Stimulated activated CD4-positive, alpha-beta T cell treated with anti-CD3 and anti-CD28 coated beads, Interleukin-15, amount 100 ng/mL, for 48 hours (primary cell): ENCODE results near the gene EEF2.

Experiments used
- DNase-seq, 2 donors: peaks; one replicate each; pipeline ENCODE4 v3.0.0-alpha.2; 2020; ENCODE audit warnings: low read depth in 2 of 2

The EEF2 gene

DNA sequence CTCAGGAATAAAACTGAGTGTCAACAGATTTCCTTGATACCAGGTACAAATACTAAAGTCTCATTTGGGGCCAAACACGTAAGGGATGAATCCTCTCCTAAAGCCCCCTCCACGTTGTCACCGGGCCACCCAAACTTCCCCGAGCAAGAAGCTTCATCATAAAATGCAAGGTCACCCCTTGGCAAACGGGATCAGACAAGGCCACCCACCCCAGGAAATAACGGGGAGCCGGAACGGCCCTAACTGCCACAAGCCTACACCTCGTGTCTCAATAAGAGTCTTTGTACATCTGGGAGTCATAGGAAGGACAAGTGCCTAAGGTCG lies 717 bp downstream of the EEF2 start:
- DNase-seq: no peak

GRCh38 chr19:3983936-3984583 lies 1.2 kb downstream of the EEF2 start:
- no peak for DNase-seq

- no peak for DNase-seq
Observed at GRCh38 chr19:3983542-3983914, 1.7 kb downstream of the EEF2 start.

DNA sequence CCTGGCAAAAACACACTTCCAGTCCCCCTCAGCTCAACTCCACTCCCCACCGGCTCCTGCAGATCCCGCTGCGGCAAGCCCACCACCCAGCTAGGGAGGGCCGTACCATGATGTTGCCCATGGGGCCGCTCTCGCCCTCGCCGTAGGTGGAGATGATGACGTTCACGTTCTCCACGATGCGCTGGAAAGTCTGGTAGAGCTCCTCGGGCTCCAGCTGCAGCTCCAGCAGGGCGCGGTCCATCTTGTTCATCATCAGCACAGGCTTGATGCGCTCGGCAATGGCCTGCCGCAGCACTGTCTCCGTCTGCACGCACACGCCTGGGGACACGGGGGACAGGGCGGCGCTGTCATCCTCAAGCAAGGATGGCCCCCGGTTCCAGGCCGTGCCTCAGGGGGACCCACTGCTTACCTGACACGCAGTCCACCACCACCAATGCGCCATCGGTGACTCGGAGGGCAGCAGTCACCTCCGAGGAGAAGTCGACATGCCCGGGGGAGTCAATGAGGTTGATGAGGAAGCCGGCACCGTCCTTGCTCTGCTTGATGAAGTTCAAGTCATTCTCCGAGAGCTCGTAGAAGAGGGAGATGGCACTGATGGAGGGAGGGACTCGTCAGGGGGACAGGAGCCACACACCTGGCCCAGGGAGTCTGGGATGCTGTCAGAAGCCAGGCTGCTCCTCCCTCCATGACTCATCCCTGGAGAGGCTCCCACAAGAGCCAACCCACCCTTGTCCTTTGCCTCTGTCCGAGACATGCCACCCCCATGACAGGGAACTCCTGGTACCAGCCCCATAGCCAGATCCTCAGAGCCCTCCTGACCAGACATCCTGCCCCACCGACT lies 2.3 kb downstream of the EEF2 start:
- DNase-seq: no peak

- DNase-seq: no peak
Observed at GRCh38 chr19:3981736-3982681, 3.3 kb downstream of the EEF2 start.

GRCh38 chr19:3981373-3981735 lies 3.9 kb downstream of the EEF2 start:
- no peak for DNase-seq

DNA sequence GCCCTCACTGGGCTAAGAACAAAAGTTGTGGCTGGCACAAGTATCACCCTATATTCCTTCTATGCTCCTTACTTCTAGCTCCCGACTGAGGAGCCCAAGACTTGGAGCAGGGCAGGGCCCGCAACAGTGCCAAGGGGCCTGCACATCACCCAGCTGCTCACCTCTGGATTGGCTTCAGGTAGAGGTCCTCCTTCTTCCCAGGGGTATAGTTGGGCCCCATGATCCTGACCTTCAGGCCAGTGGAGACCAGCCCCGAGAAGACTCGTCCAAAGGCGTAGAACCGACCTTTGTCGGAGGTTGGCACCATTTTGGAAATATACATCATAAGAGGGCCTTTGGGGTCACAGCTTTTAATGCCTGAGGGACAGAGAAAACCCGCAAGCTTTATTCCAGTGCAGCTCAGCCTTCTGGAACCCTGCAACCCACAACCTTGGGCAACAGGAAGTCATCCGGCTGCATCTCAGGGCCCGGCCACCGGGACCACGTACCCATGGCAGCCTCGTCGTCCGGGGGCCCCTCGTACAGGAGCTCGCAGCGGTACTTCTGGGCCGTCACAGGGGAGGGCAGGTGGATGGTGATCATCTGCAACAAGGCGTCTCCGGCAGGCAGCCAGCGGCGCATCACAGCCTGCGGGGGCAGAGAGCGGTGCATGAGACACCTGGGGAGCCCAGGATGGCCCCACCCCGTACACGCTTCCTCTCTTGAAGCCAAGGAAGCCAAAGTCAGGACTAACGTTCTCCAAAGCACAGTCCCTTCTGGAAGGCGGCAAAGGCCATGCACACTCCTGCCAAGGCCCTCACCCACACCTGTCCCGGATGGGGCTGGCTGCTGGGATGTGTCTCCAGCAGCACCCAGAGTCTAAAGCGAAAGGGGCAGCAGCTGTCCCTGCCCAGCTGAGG lies 4.7 kb downstream of the EEF2 start:
- DNase-seq: no peak

GRCh38 chr19:3979674-3980352 lies 5.5 kb downstream of the EEF2 start:
- no peak for DNase-seq

GRCh38 chr19:3979289-3979673 lies 6.0 kb downstream of the EEF2 start:
- no peak for DNase-seq

GRCh38 chr19:3978145-3978544 lies 7.1 kb downstream of the EEF2 start:
- DNase-seq: no peak

- no peak for DNase-seq
Observed at GRCh38 chr19:3977242-3978143, 7.8 kb downstream of the EEF2 start.

GRCh38 chr19:3976495-3977241 lies 8.6 kb downstream of the EEF2 start:
- DNase-seq: no peak

DNA sequence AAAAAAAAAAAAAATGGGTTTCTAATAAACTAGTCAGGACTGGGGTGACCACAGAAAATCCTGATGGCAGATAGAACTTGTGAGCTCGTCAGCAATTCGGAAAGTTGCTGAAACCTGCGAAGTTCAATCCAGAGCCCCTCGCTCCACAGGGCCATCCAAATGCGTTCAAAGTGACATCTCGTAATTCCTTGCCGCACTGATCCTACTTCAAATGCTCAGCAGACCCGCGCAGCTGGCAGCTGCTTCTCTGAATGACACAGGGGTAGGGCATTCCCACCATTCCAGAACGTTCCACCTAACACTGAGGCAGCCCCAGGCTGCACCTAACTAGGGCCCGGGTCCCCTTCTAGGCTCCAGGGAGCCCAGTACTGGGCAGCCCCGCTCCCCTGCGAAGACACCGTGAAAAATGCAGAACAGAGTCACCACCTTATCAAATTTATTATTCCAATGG lies 9.6 kb downstream of the EEF2 start:
- DNase-seq: no peak

GRCh38 chr19:3975144-3975543 lies 10.1 kb downstream of the EEF2 start:
- DNase-seq: no peak

GRCh38 chr19:3970808-3971598 lies 14.3 kb downstream of the EEF2 start, which contains the start of gene DAPK3:
TSS of gene DAPK3 (minus strand) at chr19:3971099. CDS start at chr19:3969735, 1,364 bp downstream.
- DNase-seq: peak; percentile 91 to 95

GRCh38 chr19:3970313-3970807 lies 14.9 kb downstream of the EEF2 start:
- DNase-seq: no peak

GRCh38 chr19:3969435-3970312 lies 15.6 kb downstream of the EEF2 start:
- DNase-seq: no peak
